Calu3 (cell line): Measurements from ENCODE around the gene SFMBT1. TPM values are rescaled to one million over a fixed set of nuclear protein-coding genes. Genes with fewer than 3 reads are reported as not detected.

Experiments used
- BruUV-seq: library from RNA; stranded (reverse); fragments of 400-500 nt; replicated peaks from 2 replicates; lab custom pipeline; 2021; lab: Mats Ljungman, UMichigan
- CTCF ChIA-PET: fragments of 300-600 bp; sonication (Branson Sonifier 250); formaldehyde crosslinking; loops from one replicate; lab custom pipeline; 2022; ENCODE audit warnings: antibody characterized with exemption; lab: Charles Lee
- DNase-seq: peaks from one replicate; pipeline ENCODE4 v3.0.0; 2022
- H3K27ac Mint-ChIP-seq: one replicate; pipeline ENCODE4 v1.8.0; 2022; ENCODE audit warnings: mixed read lengths; ENCODE audit not compliant: unreplicated experiment
- H3K27me3 Mint-ChIP-seq: one replicate; pipeline ENCODE4 v1.8.0; 2022; ENCODE audit warnings: mixed read lengths; ENCODE audit not compliant: unreplicated experiment
- H3K36me3 Mint-ChIP-seq: one replicate; pipeline ENCODE4 v1.8.0; 2022; ENCODE audit warnings: mild to moderate bottlenecking, moderate library complexity, mixed read lengths; ENCODE audit not compliant: insufficient read depth, unreplicated experiment
- H3K4me1 Mint-ChIP-seq: one replicate; pipeline ENCODE4 v1.8.0; 2022; ENCODE audit warnings: mild to moderate bottlenecking, low read depth, mixed read lengths; ENCODE audit not compliant: unreplicated experiment
- H3K4me3 Mint-ChIP-seq: one replicate; pipeline ENCODE4 v1.8.0; 2022; ENCODE audit warnings: mild to moderate bottlenecking, low read depth, moderate library complexity, mixed read lengths; ENCODE audit not compliant: unreplicated experiment
- H3K9me3 Mint-ChIP-seq: one replicate; pipeline ENCODE4 v1.8.0; 2022; ENCODE audit warnings: low read depth, mixed read lengths; ENCODE audit not compliant: unreplicated experiment
- intact Hi-C: fragments of 100-400 bp; cut with micrococcal nuclease; formaldehyde crosslinking; loops from one replicate; pipeline ENCODE4 v1.10.0; 2022; ENCODE audit not compliant: unreplicated experiment
- total RNA-seq: library from RNA; stranded (reverse); gene quantifications from 2 replicates; pipeline ENCODE4 v1.2.3, GENCODE V29; 2022
- TF ChIP-seq, protein P1 (sequence below): fragments of 200-600 bp; IDR thresholded peaks from one replicate; pipeline ENCODE4 v1.8.0; 2022; ENCODE audit warnings: antibody characterized with exemption; ENCODE audit not compliant: unreplicated experiment

The SFMBT1 gene
- total RNA-seq, 1 experiment from 2014 or later = 36.6 TPM

DNA sequence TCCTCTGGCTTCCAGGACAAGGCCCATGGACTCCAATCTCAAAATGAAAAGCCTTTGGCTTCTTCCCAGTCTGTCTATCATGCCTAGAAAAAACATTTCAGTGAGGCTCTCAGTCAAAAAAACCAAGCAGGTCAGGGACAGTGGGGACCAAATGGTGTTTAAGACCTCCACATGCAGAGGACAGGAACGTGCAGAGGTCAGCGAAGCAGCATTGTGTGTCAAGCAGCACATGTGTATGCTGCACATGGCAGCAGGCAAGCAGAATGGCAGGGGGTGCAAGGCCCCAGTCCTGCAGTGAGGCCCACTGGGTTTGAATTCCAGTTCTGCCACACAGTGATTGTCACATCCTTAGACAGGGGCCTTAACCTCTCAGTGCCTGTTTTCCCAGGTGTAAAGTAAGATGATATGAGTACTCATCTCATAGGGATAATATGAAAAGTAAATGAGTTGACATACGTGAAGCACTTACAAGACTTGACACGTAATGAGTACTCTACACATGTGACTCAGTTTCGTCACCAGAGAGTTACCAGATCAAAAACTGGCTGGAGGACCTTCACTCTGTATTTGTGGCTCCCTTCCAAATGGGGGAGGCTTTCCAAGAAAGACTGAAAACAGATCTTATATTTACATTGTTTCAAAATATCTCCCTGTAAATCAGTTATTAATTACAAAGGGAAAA is 159.7 kb downstream of the SFMBT1 start:
- Mint-ChIP-seq H3K9me3 (no peaks in the 10 kb centered on the region), H3K36me3 (no peaks in the 10 kb centered on the region), H3K4me1 (no peaks in the 10 kb centered on the region), H3K4me3 (no peak overlapping the region), H3K27me3 (no peaks in the 10 kb centered on the region), H3K27ac (no peak overlapping the region)
- no TSS peak for BruUV-seq
- intact Hi-C loops = no loop called here
- TF ChIP-seq, protein P1, sequence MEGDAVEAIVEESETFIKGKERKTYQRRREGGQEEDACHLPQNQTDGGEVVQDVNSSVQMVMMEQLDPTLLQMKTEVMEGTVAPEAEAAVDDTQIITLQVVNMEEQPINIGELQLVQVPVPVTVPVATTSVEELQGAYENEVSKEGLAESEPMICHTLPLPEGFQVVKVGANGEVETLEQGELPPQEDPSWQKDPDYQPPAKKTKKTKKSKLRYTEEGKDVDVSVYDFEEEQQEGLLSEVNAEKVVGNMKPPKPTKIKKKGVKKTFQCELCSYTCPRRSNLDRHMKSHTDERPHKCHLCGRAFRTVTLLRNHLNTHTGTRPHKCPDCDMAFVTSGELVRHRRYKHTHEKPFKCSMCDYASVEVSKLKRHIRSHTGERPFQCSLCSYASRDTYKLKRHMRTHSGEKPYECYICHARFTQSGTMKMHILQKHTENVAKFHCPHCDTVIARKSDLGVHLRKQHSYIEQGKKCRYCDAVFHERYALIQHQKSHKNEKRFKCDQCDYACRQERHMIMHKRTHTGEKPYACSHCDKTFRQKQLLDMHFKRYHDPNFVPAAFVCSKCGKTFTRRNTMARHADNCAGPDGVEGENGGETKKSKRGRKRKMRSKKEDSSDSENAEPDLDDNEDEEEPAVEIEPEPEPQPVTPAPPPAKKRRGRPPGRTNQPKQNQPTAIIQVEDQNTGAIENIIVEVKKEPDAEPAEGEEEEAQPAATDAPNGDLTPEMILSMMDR = no peak
- DNase-seq = no peak
- CTCF ChIA-PET = no interaction called here

DNA sequence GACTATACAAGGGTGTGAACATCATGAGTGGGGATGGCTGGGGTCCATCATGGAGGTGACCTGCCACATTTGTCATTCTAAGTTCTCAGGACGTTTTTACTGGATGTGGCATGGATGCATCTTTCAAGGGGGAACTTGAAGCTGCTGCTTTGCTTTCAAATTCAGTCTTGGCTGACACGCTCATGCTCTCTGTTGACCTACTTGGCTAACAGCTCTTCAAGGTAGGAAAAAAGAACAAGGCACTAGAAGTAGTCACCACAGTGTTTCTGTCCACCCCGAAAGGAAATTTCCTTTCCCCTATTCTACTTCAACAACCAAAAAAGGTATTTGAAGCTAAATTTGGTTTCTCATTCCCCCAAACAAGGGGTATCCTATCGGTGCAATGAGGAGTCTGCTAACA is 163.5 kb downstream of the SFMBT1 start:
- Mint-ChIP-seq H3K36me3 (no peaks in the 10 kb centered on the region), H3K4me3 (no peak overlapping the region), H3K27me3 (no peaks in the 10 kb centered on the region), H3K27ac (no peak overlapping the region), H3K4me1 (no peaks in the 10 kb centered on the region), H3K9me3 (no peaks in the 10 kb centered on the region)
- no TSS peak for BruUV-seq
- CTCF ChIA-PET = interaction anchor here (0.6 kb wide), 1 partner anchor 37 kb away, joined by 3 read pairs; no protein-coding TSS in a partner anchor
- TF ChIP-seq, protein P1 = no peak
- no peak for DNase-seq
- intact Hi-C loops = no loop called here

DNA sequence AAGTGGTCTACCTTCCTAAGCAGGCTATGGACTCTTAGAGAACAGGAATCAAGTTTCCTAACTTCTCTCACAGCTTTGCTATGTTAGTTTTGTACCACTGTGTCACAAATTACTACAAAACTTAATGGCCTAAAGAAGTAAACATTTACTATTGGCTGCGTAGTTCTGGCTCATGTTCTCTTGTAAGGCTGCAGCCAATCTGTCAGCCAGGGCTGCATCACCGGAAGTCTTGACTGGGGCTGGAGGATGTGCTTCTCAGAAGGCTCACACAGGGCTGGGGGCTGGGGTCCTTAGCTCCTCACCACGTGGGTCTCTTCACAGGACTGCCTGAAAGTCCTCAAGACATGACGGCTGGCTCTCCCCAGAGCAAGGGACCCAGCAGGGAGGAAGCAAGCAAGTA is 164.0 kb downstream of the SFMBT1 start:
- no peak overlapping the region for H3K27ac Mint-ChIP-seq
- BruUV-seq = no TSS peak

DNA sequence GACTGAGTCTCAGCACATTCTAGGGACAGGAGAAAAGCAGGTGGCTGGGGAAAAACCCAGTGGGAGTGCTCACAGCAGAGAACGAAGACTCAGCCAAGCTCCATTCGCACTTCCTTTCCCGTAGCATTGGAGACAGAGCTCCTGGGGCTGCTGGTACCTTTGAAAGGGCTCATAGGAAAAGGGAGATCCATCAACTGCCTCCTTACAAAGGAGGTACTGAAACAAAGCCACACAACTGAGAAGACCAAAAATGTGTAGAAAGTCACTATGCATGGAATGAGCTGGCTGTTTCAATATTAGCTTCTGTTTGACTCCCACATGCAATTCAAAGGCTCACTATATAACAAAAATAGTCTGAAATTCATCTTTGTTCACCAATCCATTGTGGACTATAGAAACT is 165.4 kb downstream of the SFMBT1 start:
- H3K4me3 Mint-ChIP-seq = no peak overlapping the region

More for the DNA sequence above, 164.0 kb downstream of the SFMBT1 start:
- Mint-ChIP-seq H3K4me3 (no peak overlapping the region), H3K9me3 (no peaks in the 10 kb centered on the region), H3K4me1 (no peaks in the 10 kb centered on the region), H3K36me3 (no peaks in the 10 kb centered on the region), H3K27me3 (no peaks in the 10 kb centered on the region)
- CTCF ChIA-PET = interaction anchor here (0.6 kb wide), 1 partner anchor 37 kb away, joined by 3 read pairs; no protein-coding TSS in a partner anchor
- intact Hi-C loops = no loop called here
- TF ChIP-seq, protein P1 = no peak
- no peak for DNase-seq

More for the DNA sequence above, 165.4 kb downstream of the SFMBT1 start:
- no TSS peak for BruUV-seq
- intact Hi-C loops = no loop called here
- TF ChIP-seq, protein P1 = no peak
- Mint-ChIP-seq H3K27ac (no peak overlapping the region), H3K36me3 (no peaks in the 10 kb centered on the region), H3K9me3 (no peaks in the 10 kb centered on the region), H3K27me3 (no peaks in the 10 kb centered on the region), H3K4me1 (no peaks in the 10 kb centered on the region)
- no peak for DNase-seq
- CTCF ChIA-PET = no interaction called here
